Neural cell (in vitro differentiated cells): ENCODE measurements around the gene AHRR. TPM values are rescaled to one million over a fixed set of nuclear protein-coding genes. Genes with fewer than 3 reads are reported as not detected.

Experiments
- H2AFZ ChIP-seq: fragments of 200-600, 300-800 bp; sonication (generic), shearing (Covaris generic); 2 replicates; pipeline ENCODE4 v1.6.0; 2014; ENCODE audit warnings: low read depth, mild to moderate bottlenecking, antibody characterized with exemption, low read length, moderate library complexity
- H3F3A ChIP-seq: fragments of 200-600 bp; shearing (Covaris generic); 2 replicates; pipeline ENCODE4 v1.6.1; 2016; ENCODE audit warnings: mild to moderate bottlenecking, moderate library complexity, mixed read lengths, antibody characterized with exemption, low read length; ENCODE audit not compliant: insufficient read depth, poor library complexity, severe bottlenecking
- H3K27ac ChIP-seq: fragments of 200-600, 300-800 bp; sonication (generic), shearing (Covaris generic); 2 replicates; pipeline ENCODE4 v1.5.1; 2014; ENCODE audit warnings: mild to moderate bottlenecking, low read length, moderate library complexity
- H3K27me3 ChIP-seq: fragments of 300-800, 200-600 bp; sonication (generic), shearing (Covaris generic); 2 replicates; pipeline ENCODE4 v1.6.0; 2014; ENCODE audit warnings: mild to moderate bottlenecking, low read depth, low read length, moderate library complexity; ENCODE audit not compliant: insufficient read depth
- H3K36me3 ChIP-seq: fragments of 300-800, 200-600 bp; sonication (generic), shearing (Covaris generic); 2 replicates; pipeline ENCODE4 v1.5.1; 2014; ENCODE audit warnings: mild to moderate bottlenecking, antibody characterized with exemption, low read length, moderate library complexity; ENCODE audit not compliant: insufficient read depth
- H3K4me2 ChIP-seq: fragments of 300-800, 200-600 bp; sonication (generic), shearing (Covaris generic); 2 replicates; pipeline ENCODE4 v1.6.0; 2014; ENCODE audit warnings: mild to moderate bottlenecking, low read length
- H3K4me3 ChIP-seq: fragments of 300-800, 200-600 bp; sonication (generic), shearing (Covaris generic); 2 replicates; pipeline ENCODE4 v1.5.1; 2014; ENCODE audit warnings: mild to moderate bottlenecking, low read length, moderate library complexity
- H3K79me2 ChIP-seq: fragments of 200-600 bp; shearing (Covaris generic); replicated peaks from 2 replicates; pipeline ENCODE4 v1.6.0; 2014; ENCODE audit warnings: mild to moderate bottlenecking, low read length, moderate library complexity; ENCODE audit not compliant: insufficient read depth
- H3K9ac ChIP-seq: fragments of 300-800, 200-600 bp; sonication (generic), shearing (Covaris generic); 2 replicates; pipeline ENCODE4 v1.6.1; 2016; ENCODE audit warnings: mild to moderate bottlenecking, low read length, mixed read lengths
- H3K9me2 ChIP-seq: fragments of 200-600 bp; shearing (Covaris generic); 2 replicates; pipeline ENCODE4 v1.6.1; 2016; ENCODE audit warnings: mild to moderate bottlenecking, low read length, mixed read lengths; ENCODE audit not compliant: insufficient read depth
- H3K9me3 ChIP-seq: fragments of 200-600, 300-800 bp; sonication (generic), shearing (Covaris generic); 2 replicates; pipeline ENCODE4 v1.6.1; 2016; ENCODE audit warnings: mild to moderate bottlenecking, mixed run types, low read length, moderate library complexity, mixed read lengths
- H4K20me1 ChIP-seq: fragments of 200-600 bp; shearing (Covaris generic); 2 replicates; pipeline ENCODE4 v1.6.1; 2016; ENCODE audit warnings: mild to moderate bottlenecking, mixed run types; ENCODE audit not compliant: insufficient read depth
- CTCF ChIP-seq: fragments of 450-650 bp; IDR thresholded peaks from 2 replicates; pipeline ENCODE4 v1.5.1; 2014; ENCODE audit warnings: antibody characterized with exemption, mild to moderate bottlenecking, moderate library complexity; ENCODE audit not compliant: poor library complexity, severe bottlenecking
- EP300 ChIP-seq: fragments of 450-650 bp; conservative IDR thresholded peaks from 2 replicates; pipeline ENCODE4 v1.6.1; 2014; ENCODE audit warnings: antibody characterized with exemption, mild to moderate bottlenecking, moderate library complexity; ENCODE audit not compliant: poor library complexity, severe bottlenecking
- EZH2 ChIP-seq: fragments of 200-600, 300-800 bp; shearing (Covaris generic), sonication (generic); IDR thresholded peaks from 2 replicates; pipeline ENCODE4 v1.6.1; 2014; ENCODE audit warnings: antibody characterized with exemption, low read length, borderline replicate concordance, mild to moderate bottlenecking; ENCODE audit not compliant: insufficient read depth, poor library complexity, severe bottlenecking
- MXI1 ChIP-seq: fragments of 450-650 bp; conservative IDR thresholded peaks from 2 replicates; pipeline ENCODE4 v1.6.1; 2014; ENCODE audit warnings: antibody characterized with exemption, mild to moderate bottlenecking; ENCODE audit not compliant: poor library complexity, severe bottlenecking
- POLR2AphosphoS5 ChIP-seq: IDR thresholded peaks from 2 replicates; pipeline ENCODE4 v1.6.1; 2012
- RAD21 ChIP-seq: fragments of 450-650 bp; conservative IDR thresholded peaks from 2 replicates; pipeline ENCODE4 v1.6.1; 2014; ENCODE audit warnings: antibody characterized with exemption, mild to moderate bottlenecking, moderate library complexity
- SMC3 ChIP-seq: fragments of 450-650 bp; conservative IDR thresholded peaks from 2 replicates; pipeline ENCODE4 v1.6.1; 2014; ENCODE audit warnings: antibody characterized with exemption, mild to moderate bottlenecking, moderate library complexity; ENCODE audit not compliant: poor library complexity
- TAF1 ChIP-seq: IDR thresholded peaks from 2 replicates; pipeline ENCODE4 v1.6.1; 2012; ENCODE audit warnings: low read depth
- polyA plus RNA-seq: library from polyadenylated mRNA; depleted of rRNA; stranded (reverse); fragments of >200 nt; gene quantifications from 2 replicates; pipeline ENCODE4 v1.2.3, GENCODE V29; 2014
- TF ChIP-seq, protein P1 (sequence below): IDR thresholded peaks from 2 replicates; pipeline ENCODE4 v1.6.1; 2012; ENCODE audit warnings: borderline replicate concordance

AHRR gene
- polyA plus RNA-seq, 1 donor from 2014 or later: 0.26 TPM

GRCh38 chr5:439181-439580 is 117.7 kb downstream of the AHRR start:
- H3K9me2 ChIP-seq: no peaks in the 10 kb centered on the region
- H3K27me3 ChIP-seq: no peaks in the 10 kb centered on the region
- H3K79me2 ChIP-seq: peaks cover 16% of the 10 kb centered on the region

GRCh38 chr5:439636-440035 is 118.1 kb downstream of the AHRR start:
- Histone ChIP-seq H3K36me3 (no peaks in the 10 kb centered on the region), H2AFZ (no peak overlapping the region), H3K27ac (no peak overlapping the region), H3K4me3 (no peak overlapping the region), H3K9ac (no peak overlapping the region), H3K4me2 (no peak overlapping the region), H3K79me2 (peaks cover 21% of the 10 kb centered on the region), H3K9me3 (no peaks in the 10 kb centered on the region), H3K9me2 (no peaks in the 10 kb centered on the region), H3F3A (no peaks in the 10 kb centered on the region), H4K20me1 (no peaks in the 10 kb centered on the region), H3K27me3 (no peaks in the 10 kb centered on the region)
- no peak for TF ChIP-seq RAD21
- TF ChIP-seq, protein P1, sequence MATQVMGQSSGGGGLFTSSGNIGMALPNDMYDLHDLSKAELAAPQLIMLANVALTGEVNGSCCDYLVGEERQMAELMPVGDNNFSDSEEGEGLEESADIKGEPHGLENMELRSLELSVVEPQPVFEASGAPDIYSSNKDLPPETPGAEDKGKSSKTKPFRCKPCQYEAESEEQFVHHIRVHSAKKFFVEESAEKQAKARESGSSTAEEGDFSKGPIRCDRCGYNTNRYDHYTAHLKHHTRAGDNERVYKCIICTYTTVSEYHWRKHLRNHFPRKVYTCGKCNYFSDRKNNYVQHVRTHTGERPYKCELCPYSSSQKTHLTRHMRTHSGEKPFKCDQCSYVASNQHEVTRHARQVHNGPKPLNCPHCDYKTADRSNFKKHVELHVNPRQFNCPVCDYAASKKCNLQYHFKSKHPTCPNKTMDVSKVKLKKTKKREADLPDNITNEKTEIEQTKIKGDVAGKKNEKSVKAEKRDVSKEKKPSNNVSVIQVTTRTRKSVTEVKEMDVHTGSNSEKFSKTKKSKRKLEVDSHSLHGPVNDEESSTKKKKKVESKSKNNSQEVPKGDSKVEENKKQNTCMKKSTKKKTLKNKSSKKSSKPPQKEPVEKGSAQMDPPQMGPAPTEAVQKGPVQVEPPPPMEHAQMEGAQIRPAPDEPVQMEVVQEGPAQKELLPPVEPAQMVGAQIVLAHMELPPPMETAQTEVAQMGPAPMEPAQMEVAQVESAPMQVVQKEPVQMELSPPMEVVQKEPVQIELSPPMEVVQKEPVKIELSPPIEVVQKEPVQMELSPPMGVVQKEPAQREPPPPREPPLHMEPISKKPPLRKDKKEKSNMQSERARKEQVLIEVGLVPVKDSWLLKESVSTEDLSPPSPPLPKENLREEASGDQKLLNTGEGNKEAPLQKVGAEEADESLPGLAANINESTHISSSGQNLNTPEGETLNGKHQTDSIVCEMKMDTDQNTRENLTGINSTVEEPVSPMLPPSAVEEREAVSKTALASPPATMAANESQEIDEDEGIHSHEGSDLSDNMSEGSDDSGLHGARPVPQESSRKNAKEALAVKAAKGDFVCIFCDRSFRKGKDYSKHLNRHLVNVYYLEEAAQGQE: no peak
- no peak for TF ChIP-seq EP300
- TF ChIP-seq POLR2AphosphoS5: no peak

More at GRCh38 chr5:439181-439580, 117.7 kb downstream of the AHRR start:
- Histone ChIP-seq H3K9me3 (no peaks in the 10 kb centered on the region), H4K20me1 (no peaks in the 10 kb centered on the region), H3K9ac (no peak overlapping the region), H3F3A (no peaks in the 10 kb centered on the region), H3K4me2 (no peak overlapping the region), H3K4me3 (no peak overlapping the region), H2AFZ (no peak overlapping the region), H3K36me3 (no peaks in the 10 kb centered on the region), H3K27ac (no peak overlapping the region)
- TF ChIP-seq POLR2AphosphoS5: no peak
- TF ChIP-seq, protein P1: no peak

DNA sequence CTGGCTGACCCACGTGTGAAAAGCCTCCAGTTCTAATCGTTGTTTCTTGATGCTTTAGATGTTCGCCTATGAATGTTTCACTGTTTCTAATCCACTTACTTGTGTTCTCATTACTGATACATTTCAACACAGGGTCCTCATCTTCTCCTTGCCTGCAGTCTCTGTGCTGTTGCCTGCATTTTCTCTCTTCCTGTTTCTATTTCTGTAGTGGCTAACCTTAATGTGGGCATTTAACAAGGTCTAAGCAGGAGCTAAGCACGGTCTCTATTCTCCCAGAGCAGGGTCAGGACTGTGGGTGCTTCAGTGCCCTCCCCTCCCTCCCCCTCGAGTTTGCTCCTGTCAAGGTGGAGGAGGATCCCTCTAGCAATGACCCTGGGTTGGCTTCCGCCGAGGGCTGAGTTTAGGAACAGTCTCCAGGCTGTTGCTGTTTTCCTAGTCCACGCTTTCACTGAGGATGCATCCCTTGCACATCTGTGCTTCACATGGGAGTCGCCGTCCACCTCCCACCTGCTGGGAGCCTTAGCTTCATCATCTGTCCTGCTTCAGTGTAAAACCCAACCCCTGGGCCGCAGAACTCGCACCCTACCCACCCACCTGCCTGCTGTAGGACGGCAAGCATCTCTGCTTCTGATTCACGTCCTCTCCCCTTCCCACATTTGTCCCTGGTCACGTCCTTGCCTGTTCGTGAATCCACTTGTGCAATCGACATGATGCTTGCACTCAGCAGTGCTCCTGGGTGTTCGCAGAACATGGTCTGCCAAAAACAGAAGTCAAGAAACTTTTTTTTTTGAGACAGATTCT is 119.1 kb downstream of the AHRR start:
- Histone ChIP-seq H3K4me3 (no peak overlapping the region), H3K36me3 (no peaks in the 10 kb centered on the region), H3K27me3 (no peaks in the 10 kb centered on the region), H3K4me2 (no peak overlapping the region), H3K9me3 (no peaks in the 10 kb centered on the region), H3K27ac (no peak overlapping the region), H4K20me1 (no peaks in the 10 kb centered on the region), H3K9me2 (no peaks in the 10 kb centered on the region), H3K79me2 (peaks cover 24% of the 10 kb centered on the region), H3F3A (no peaks in the 10 kb centered on the region), H3K9ac (no peak overlapping the region), H2AFZ (no peak overlapping the region)
- TF ChIP-seq EZH2 (no peak), CTCF (no peak), EP300 (no peak), MXI1 (no peak), SMC3 (no peak), TAF1 (no peak), RAD21 (no peak), POLR2AphosphoS5 (no peak)
